GM23338 (cell line): Measurements from ENCODE around the gene RGS3. TPM values are rescaled to one million over a fixed set of nuclear protein-coding genes. Genes with fewer than 3 reads are reported as not detected.

Experiments
- ATAC-seq: fragments of 200-7000 bp; cut with Tn5 transposase; 3 replicates; pipeline ENCODE4 v1.9.1; 2020
- DNase-seq: peaks from one replicate; pipeline ENCODE4 v3.0.0-alpha.2; 2015; ENCODE audit warnings: low spot score
- H2AFZ ChIP-seq: fragments of 200-600 bp; sonication (generic); 2 replicates; pipeline ENCODE4 v1.8.0; 2016; ENCODE audit warnings: antibody characterized with exemption, mild to moderate bottlenecking, moderate library complexity
- H3F3A ChIP-seq: fragments of 200-600 bp; sonication (generic); replicated peaks from 2 replicates; pipeline ENCODE4 v1.8.0; 2017; ENCODE audit warnings: antibody characterized with exemption, mixed run types, low read depth
- H3K27ac ChIP-seq: fragments of 200-600 bp; sonication (generic); 2 replicates; pipeline ENCODE4 v1.6.1; 2016; ENCODE audit warnings: low read depth
- H3K27me3 ChIP-seq: fragments of 200-600 bp; sonication (generic); 2 replicates; pipeline ENCODE4 v1.8.0; 2016; ENCODE audit warnings: mild to moderate bottlenecking, mixed run types, moderate library complexity; ENCODE audit not compliant: insufficient read depth
- H3K36me3 ChIP-seq: fragments of 200-600 bp; sonication (generic); 2 replicates; pipeline ENCODE4 v1.8.0; 2016; ENCODE audit warnings: mild to moderate bottlenecking; ENCODE audit not compliant: insufficient read depth
- H3K4me1 ChIP-seq: fragments of 200-600 bp; sonication (generic); 2 replicates; pipeline ENCODE4 v1.8.0; 2016; ENCODE audit warnings: mild to moderate bottlenecking, moderate library complexity; ENCODE audit not compliant: insufficient read depth
- H3K4me2 ChIP-seq: fragments of 200-600 bp; sonication (generic); 2 replicates; pipeline ENCODE4 v1.7.1; 2017; ENCODE audit warnings: mixed run types
- H3K4me3 ChIP-seq: fragments of 200-600 bp; sonication (generic); 2 replicates; pipeline ENCODE4 v1.6.1; 2016; ENCODE audit warnings: mixed run types
- H3K79me2 ChIP-seq: fragments of 200-600 bp; sonication (generic); replicated peaks from 2 replicates; pipeline ENCODE4 v1.8.0; 2017; ENCODE audit warnings: mild to moderate bottlenecking; ENCODE audit not compliant: insufficient read depth
- H3K9me2 ChIP-seq: fragments of 200-600 bp; sonication (generic); 2 replicates; pipeline ENCODE4 v1.8.0; 2017; ENCODE audit not compliant: insufficient read depth
- H4K20me1 ChIP-seq: fragments of 200-600 bp; sonication (generic); replicated peaks from 2 replicates; pipeline ENCODE4 v1.8.0; 2017; ENCODE audit warnings: mild to moderate bottlenecking; ENCODE audit not compliant: insufficient read depth
- H3K27ac Mint-ChIP-seq: 2 replicates; pipeline ENCODE4 v1.8.0; 2020; ENCODE audit warnings: inconsistent platforms, mild to moderate bottlenecking, moderate library complexity, mixed read lengths
- H3K27me3 Mint-ChIP-seq: 3 replicates; pipeline ENCODE4 v1.8.0; 2022; ENCODE audit warnings: low read depth, mild to moderate bottlenecking, moderate library complexity, mixed read lengths, inconsistent platforms; ENCODE audit not compliant: insufficient read depth, poor library complexity
- H3K36me3 Mint-ChIP-seq: 3 replicates; pipeline ENCODE4 v1.8.0; 2021; ENCODE audit warnings: low read depth, mild to moderate bottlenecking, inconsistent platforms, moderate library complexity, mixed read lengths
- H3K4me1 Mint-ChIP-seq: 3 replicates; pipeline ENCODE4 v1.8.0; 2020; ENCODE audit warnings: mild to moderate bottlenecking, inconsistent platforms, mixed read lengths
- H3K4me3 Mint-ChIP-seq: 3 replicates; pipeline ENCODE4 v1.8.0; 2021; ENCODE audit warnings: moderate library complexity, mild to moderate bottlenecking, inconsistent platforms, mixed read lengths
- H3K9me3 Mint-ChIP-seq: 3 replicates; pipeline ENCODE4 v1.8.0; 2020; ENCODE audit warnings: moderate library complexity, mild to moderate bottlenecking, inconsistent platforms, mixed read lengths
- CTCF ChIP-seq, 2 experiments: fragments of 200-600 bp in 1 of 2; sonication (generic) in 1 of 2; conservative IDR thresholded peaks; 2 replicates each; pipeline versions ENCODE4 v1.5.1 to v1.6.1; 2016 to 2017; ENCODE audit warnings: antibody characterized with exemption in 2 of 2, low read depth in 2 of 2, mild to moderate bottlenecking in 2 of 2, moderate library complexity in 1 of 2
- ETS1 ChIP-seq: IDR thresholded peaks from 2 replicates; pipeline ENCODE4 v1.6.1; 2016; ENCODE audit warnings: antibody characterized with exemption
- EZH2phosphoT487 ChIP-seq: fragments of 200-600 bp; sonication (generic); IDR thresholded peaks from one replicate; pipeline ENCODE4 v1.8.1; 2018; ENCODE audit warnings: antibody characterized with exemption; ENCODE audit not compliant: unreplicated experiment
- JUNB ChIP-seq: IDR thresholded peaks from one replicate; pipeline ENCODE4 v1.6.1; 2016; ENCODE audit warnings: antibody characterized with exemption; ENCODE audit not compliant: unreplicated experiment
- NANOG ChIP-seq: IDR thresholded peaks from 2 replicates; pipeline ENCODE4 v1.6.1; 2016; ENCODE audit warnings: antibody characterized with exemption, borderline replicate concordance
- POLR2AphosphoS5 ChIP-seq: IDR thresholded peaks from 2 replicates; pipeline ENCODE4 v1.6.1; 2016; ENCODE audit warnings: antibody characterized with exemption, low read depth
- REST ChIP-seq: IDR thresholded peaks from one replicate; pipeline ENCODE4 v1.6.1; 2018; ENCODE audit warnings: antibody characterized with exemption; ENCODE audit not compliant: unreplicated experiment
- STAT1 ChIP-seq: IDR thresholded peaks from one replicate; pipeline ENCODE4 v1.6.1; 2016; ENCODE audit warnings: antibody characterized with exemption; ENCODE audit not compliant: unreplicated experiment
- ZNF114 ChIP-seq: fragments of 250-450 bp; sonication (Bioruptor Pico); IDR thresholded peaks from 2 replicates; pipeline ENCODE4 v1.5.0; 2020; ENCODE audit warnings: mild to moderate bottlenecking, moderate library complexity
- ZNF331 ChIP-seq: fragments of 250-450 bp; sonication (Bioruptor Pico); IDR thresholded peaks from 2 replicates; pipeline ENCODE4 v1.5.0; 2020; ENCODE audit warnings: low read depth, mild to moderate bottlenecking, moderate library complexity
- polyA plus RNA-seq: library from polyadenylated mRNA; unstranded; fragments of >200 nt; fragmentation: Nextera tagmentation; extraction: Ambion mirVana; gene quantifications from 2 replicates; pipeline ENCODE4 v1.2.1, GENCODE V29; 2016
- total RNA-seq: library from RNA; depleted of rRNA; stranded (reverse); fragments of >200 nt; shearing (Covaris generic); gene quantifications from 2 replicates; pipeline ENCODE4 v1.2.3, GENCODE V29; 2014

The RGS3 gene
- total and polyA plus RNA-seq, 2 experiments from 2014 or later = 14.2 to 24.3 TPM

GRCh38 chr9:113591899-113592625 lies 128.5 kb downstream of the RGS3 start:
- Mint-ChIP-seq H3K9me3 (no peaks in the 10 kb centered on the region), H3K27ac (no peak overlapping the region; the same call in 1 of the 2 replicates), H3K27me3 (peaks cover 9% of the 10 kb centered on the region), H3K36me3 (peaks cover 15% of the 10 kb centered on the region), H3K4me3 (no peak overlapping the region), H3K4me1 (peaks cover 25% of the 10 kb centered on the region)
- TF ChIP-seq CTCF (conservative IDR thresholded peaks at IDR 0.05; ENCODE audit: low read depth in 2 of 2) (no peak), STAT1 (no peak), JUNB (no peak), EZH2phosphoT487 (no peak), ZNF331 (CRISPR knock-in tag) (no peak), ZNF114 (no peak)
- Histone ChIP-seq H3K27me3 (no peaks in the 10 kb centered on the region), H3K4me1 (peaks cover 20% of the 10 kb centered on the region), H3K9me2 (no peaks in the 10 kb centered on the region), H4K20me1 (no peaks in the 10 kb centered on the region), H2AFZ (no peak overlapping the region), H3K27ac (no peak overlapping the region), H3K79me2 (no peaks in the 10 kb centered on the region), H3F3A (no peaks in the 10 kb centered on the region), H3K36me3 (no peaks in the 10 kb centered on the region; the same call in 1 of the 2 replicates), H3K4me2 (no peak overlapping the region), H3K4me3 (no peak overlapping the region)
- ATAC-seq = peak; percentile 2
- DNase-seq = no peak

GRCh38 chr9:113592876-113593575 lies 129.5 kb downstream of the RGS3 start:
- peaks cover 25% of the 10 kb centered on the region for H3K4me1 Mint-ChIP-seq
- no peak overlapping the region for H3K27ac ChIP-seq
- TF ChIP-seq POLR2AphosphoS5 (no peak), JUNB (no peak), CTCF (conservative IDR thresholded peaks at IDR 0.05; ENCODE audit: low read depth in 2 of 2) (no peak), REST (no peak), EZH2phosphoT487 (no peak), ZNF331 (CRISPR knock-in tag) (no peak), NANOG (no peak), ETS1 (no peak)

More at GRCh38 chr9:113592876-113593575, 129.5 kb downstream of the RGS3 start:
- Mint-ChIP-seq H3K27ac (no peak overlapping the region; the same call in 1 of the 2 replicates), H3K27me3 (peaks cover 9% of the 10 kb centered on the region), H3K4me3 (peak overlapping the region; percentile 76; the same call in 2 of the 3 replicates), H3K9me3 (no peaks in the 10 kb centered on the region), H3K36me3 (peaks cover 15% of the 10 kb centered on the region)
- Histone ChIP-seq H4K20me1 (no peaks in the 10 kb centered on the region), H2AFZ (no peak overlapping the region), H3K4me2 (peak overlapping the region; percentile 73), H3K27me3 (no peaks in the 10 kb centered on the region), H3K4me1 (peaks cover 20% of the 10 kb centered on the region), H3F3A (no peaks in the 10 kb centered on the region), H3K4me3 (peak overlapping the region; percentile 59), H3K36me3 (no peaks in the 10 kb centered on the region; the same call in 1 of the 2 replicates), H3K79me2 (no peaks in the 10 kb centered on the region), H3K9me2 (no peaks in the 10 kb centered on the region)
- no peak for ATAC-seq
- DNase-seq = no peak
